Activated T-cell treated with anti-CD3 and anti-CD28 coated beads for 24 hours (primary cell): ENCODE results near the gene KIAA0753.
"Not testable (repeated sequence)": the region's sequence is repeated elsewhere in the genome, so short reads cannot be mapped to it uniquely, and the experiment has no call there.

Source experiments
- DNase-seq: peaks from one replicate; pipeline ENCODE4 v3.0.0-alpha.2; 2020; ENCODE audit warnings: low read depth

The KIAA0753 gene

DNA sequence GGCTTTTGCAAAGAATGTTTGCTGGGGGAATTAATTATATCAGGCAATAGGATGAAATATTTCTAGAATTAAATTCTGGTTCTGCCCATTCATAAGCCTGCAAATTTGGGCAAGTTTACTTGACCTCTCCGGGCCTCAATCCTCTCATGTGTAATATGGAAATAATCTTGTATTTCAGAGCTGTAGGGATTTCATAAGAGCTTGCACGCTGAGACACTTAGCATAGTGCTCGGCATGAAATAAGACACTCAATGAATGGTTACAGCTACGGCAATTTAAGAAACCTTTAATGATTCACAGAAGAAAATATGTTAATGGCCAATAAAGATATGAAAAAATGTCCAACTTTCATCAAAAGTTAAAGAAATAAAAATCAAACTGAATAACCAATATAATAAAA is 43.6 kb downstream of the KIAA0753 start:
- no peak for DNase-seq

DNA sequence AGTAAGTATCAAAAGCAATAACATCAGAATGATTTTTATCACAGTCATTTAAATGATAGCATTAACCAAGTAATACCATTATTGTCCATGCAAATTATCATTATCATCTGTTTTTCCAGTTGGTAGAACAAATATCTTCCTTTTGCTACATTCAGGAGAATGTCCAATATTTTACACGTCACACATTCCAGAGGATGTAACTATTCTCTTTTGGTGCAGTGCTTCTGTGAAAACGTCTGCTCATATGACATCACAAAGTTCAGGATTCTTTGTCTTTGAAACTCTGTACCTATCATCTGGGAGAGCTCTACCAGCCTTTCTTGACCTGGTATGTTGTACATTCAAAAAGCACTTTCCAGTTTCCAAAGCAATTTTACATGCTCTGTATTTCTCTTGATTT is 44.0 kb downstream of the KIAA0753 start:
- no peak for DNase-seq

GRCh38 chr17:6596081-6596480 is 44.4 kb downstream of the KIAA0753 start:
- DNase-seq = no peak

- DNase-seq = not testable (repeated sequence)
Observed at GRCh38 chr17:6593371-6593770, 47.1 kb downstream of the KIAA0753 start.

GRCh38 chr17:6592173-6592572 is 48.3 kb downstream of the KIAA0753 start:
- DNase-seq = no peak

- no peak for DNase-seq
Observed at GRCh38 chr17:6591599-6592158, 48.8 kb downstream of the KIAA0753 start.

GRCh38 chr17:6589266-6589946 is 51.1 kb downstream of the KIAA0753 start:
- no peak for DNase-seq

DNA sequence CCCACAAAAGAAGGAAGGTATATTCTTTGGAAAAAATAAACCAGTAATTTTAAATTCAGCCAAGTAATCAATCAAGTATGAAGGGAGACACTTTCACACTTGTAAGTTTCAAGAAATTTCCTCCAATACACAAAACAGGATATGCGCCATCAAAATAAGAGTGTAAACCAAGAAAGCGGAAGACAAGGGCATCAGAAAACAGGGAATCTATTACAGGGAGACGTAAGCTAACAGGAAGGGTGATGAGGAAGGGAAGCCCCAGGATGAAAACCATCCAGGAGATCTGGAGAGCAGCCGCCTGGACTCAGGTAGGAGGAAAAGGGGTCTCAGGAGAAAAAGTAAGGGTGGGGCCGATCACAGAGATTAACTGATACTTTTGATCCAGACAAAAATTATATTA is 52.3 kb downstream of the KIAA0753 start:
- no peak for DNase-seq

- DNase-seq = no peak
Observed at GRCh38 chr17:6587310-6587709, 53.2 kb downstream of the KIAA0753 start.

GRCh38 chr17:6583411-6583810 is 57.1 kb downstream of the KIAA0753 start:
- DNase-seq = no peak

DNA sequence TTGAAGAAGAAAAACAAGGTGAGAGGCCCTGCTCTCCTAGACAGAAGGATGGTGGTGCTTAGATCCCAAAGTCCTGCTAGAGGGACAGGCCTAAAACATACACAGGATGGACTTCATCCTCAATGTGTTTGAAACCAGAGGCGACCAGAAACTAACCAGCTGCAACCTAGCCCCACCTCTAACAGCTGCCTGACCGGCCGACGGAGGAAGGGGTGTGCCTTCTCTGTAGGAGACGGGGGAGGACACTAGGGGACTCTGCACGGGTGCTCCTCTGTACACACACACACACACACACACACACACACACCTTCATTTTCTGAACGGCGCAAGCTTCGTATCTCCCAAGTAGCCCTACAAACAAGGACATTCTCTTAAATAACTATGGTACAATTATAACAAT is 59.9 kb downstream of the KIAA0753 start:
- DNase-seq = no peak

DNA sequence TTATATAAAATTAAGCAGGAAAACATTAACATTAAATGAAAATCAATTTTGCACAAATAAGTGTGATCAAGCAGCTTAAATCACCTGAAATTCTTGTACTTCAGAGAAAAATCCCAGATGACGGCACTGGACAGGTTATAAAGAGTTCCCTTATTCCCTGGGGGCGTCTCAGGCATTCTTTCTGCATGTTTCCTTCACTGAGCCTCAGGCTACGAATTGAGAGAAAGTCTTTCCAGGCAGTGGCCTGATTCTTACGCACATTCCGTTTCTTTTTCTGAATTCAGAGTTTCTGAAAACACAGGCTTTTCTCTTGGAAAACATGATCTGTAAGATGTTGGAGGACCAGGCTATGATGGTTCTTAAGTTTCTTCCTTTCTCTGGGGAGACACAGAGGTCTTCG is 62.0 kb downstream of the KIAA0753 start:
- DNase-seq = no peak

- DNase-seq = no peak
Observed at GRCh38 chr17:6577686-6578263, 62.7 kb downstream of the KIAA0753 start.

GRCh38 chr17:6576038-6576785 is 64.3 kb downstream of the KIAA0753 start:
- no peak for DNase-seq

- DNase-seq = no peak
Observed at GRCh38 chr17:6575596-6575988, 64.9 kb downstream of the KIAA0753 start.

DNA sequence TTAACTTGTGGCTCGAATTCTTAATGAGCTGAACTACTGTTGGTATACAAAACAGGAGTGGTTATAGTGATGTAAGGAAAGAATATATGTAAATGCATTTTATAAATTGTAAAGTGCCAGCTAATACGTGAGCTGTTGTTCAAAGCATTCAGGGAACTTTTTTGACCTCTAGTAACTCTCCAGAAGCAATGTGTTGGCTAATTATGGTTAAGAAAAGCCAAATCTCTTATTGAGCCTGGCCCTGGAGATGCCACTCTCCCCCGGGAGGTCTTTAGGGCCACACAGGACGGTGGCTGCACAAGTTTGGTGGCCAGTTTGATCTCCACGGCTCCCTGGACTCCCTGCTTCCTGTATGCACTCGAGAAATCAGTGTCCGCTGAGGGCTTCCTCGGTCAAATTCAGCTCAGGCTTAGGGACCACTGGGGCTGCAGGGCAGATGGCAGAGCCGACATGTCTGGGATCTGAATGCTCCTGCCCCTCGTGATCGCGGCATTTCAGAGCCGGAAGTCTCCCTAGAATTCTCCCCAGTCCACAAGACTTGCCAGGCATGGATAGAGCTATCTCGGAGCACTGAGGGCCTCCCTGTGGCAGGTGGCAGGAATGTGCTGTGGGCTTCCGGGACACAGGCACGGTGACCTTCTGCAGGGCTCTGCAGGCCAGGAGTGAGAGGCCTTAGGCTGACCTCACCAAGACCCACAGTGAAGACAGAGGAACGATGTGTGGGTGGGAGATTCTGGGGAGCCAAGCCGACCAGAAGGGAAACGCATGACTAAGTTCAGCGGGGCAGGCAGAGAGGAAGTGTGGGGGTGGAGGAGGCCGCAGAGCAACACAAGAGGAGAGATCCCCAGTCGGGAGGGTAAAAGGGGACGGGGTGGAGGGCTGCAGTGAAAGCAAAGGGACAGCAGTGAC is 65.6 kb downstream of the KIAA0753 start:
- peak; percentile 18 for DNase-seq

GRCh38 chr17:6573982-6574686 is 66.4 kb downstream of the KIAA0753 start:
- DNase-seq = no peak

- DNase-seq = not testable (repeated sequence)
Observed at GRCh38 chr17:6573495-6573894, 67.0 kb downstream of the KIAA0753 start.

DNA sequence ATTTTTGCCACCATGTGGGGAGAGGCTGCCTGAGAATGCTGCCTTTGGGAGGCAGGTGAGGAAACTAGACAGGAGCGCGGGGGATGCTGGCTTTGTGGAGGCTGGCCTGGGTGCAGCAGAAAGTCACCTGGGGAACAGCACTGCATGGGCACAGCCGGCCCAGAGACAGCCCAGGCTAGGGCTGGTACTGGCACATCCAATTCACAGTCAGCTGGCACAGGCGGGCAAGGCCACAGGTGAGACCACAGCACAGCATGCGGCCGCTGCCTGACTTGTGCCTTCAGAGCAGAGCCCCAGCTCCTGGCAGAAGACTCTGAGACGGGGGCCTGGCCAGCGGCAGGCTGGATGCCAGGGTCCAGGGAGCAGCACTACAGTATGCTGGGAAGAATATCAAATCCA is 67.5 kb downstream of the KIAA0753 start:
- no peak for DNase-seq

GRCh38 chr17:6571452-6571781 is 69.1 kb downstream of the KIAA0753 start:
- no peak for DNase-seq

DNA sequence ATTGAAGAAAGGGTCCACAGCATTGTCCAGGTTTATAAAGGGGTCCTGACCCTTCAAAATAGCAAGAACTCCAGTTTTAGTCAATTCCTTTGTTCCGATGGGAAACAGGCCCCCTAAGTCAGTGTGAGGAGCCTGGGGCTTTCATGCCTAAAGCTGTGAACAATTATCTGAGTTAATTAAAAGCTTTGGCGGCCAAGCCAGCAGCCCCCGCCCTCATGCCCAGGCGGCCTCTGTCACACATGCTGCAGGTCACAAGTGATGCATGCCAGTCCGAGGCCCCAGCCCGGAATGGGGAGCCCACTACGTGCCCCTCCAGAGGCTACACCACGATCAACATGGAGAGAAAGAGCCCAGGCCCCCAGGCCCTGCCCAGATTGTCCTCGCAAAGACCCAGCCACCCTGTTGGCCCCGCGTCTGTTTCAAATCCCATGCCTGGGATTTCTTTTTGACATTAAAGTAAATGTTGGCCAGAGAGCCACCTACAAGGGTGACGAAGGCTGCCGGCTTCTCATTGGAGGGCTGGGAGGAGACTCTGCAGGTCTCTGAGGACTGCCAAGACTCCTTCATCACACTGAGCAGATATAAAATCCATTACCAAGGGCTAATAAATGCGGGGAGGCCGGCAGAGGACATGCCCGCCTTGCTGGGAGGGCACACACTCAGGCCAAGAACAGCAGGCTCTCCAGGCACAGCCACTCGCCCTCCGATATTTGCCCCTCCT is 69.6 kb downstream of the KIAA0753 start:
- DNase-seq = no peak
